Measurements from ENCODE around the gene DHCR7. TPM values are rescaled to one million over a fixed set of nuclear protein-coding genes. Genes with fewer than 3 reads are reported as not detected.

Gene DHCR7
- total RNA-seq, 1 experiment from 2014 or later = 371 TPM

GRCh38 chr11:71387784-71388636 lies 60.2 kb downstream of the DHCR7 start:
- Histone ChIP-seq H3K9me3 (peaks cover 7% of the 10 kb centered on the region), H3K4me3 (ENCODE audit: low read depth, low read length) (no peak overlapping the region), H3K4me1 (peaks cover 5% of the 10 kb centered on the region; the same call in 1 of the 2 replicates), H3K27me3 (replicated peaks; ENCODE audit: control insufficient read depth, insufficient read depth, low read length) (peaks cover 6% of the 10 kb centered on the region; the same call in 1 of the 2 replicates), H3K36me3 (ENCODE audit: control insufficient read depth, insufficient read depth, low read length) (no peaks in the 10 kb centered on the region)
- BruUV-seq (replicated peaks) = no TSS peak
- DNase-seq = no peak
- TF ChIP-seq CTCF (IDR thresholded peaks at IDR 0.05; ENCODE audit: insufficient read depth in 1 of 2, low read depth in 1 of 2, low read length in 1 of 2, severe bottlenecking in 1 of 2, unreplicated experiment in 1 of 2) = no peak
- Mint-ChIP-seq H3K27ac (ENCODE audit: unreplicated experiment) (no peak overlapping the region), H3K4me1 (ENCODE audit: low read depth, unreplicated experiment) (peaks cover 11% of the 10 kb centered on the region), H3K27me3 (ENCODE audit: insufficient read depth, unreplicated experiment) (peaks cover 49% of the 10 kb centered on the region), H3K36me3 (ENCODE audit: insufficient read depth, unreplicated experiment) (peaks cover 10% of the 10 kb centered on the region), H3K4me3 (ENCODE audit: unreplicated experiment) (no peak overlapping the region), H3K9me3 (ENCODE audit: unreplicated experiment) (peaks cover 31% of the 10 kb centered on the region)
- ChIA-PET POLR2A (no interaction called here), CTCF (no interaction called here)
- intact Hi-C loops (cut with micrococcal nuclease; ENCODE audit: unreplicated experiment) = no loop called here

GRCh38 chr11:71387200-71387599 lies 61.0 kb downstream of the DHCR7 start:
- H3K27me3 ChIP-seq (replicated peaks; ENCODE audit: control insufficient read depth, insufficient read depth, low read length) = peaks cover 5% of the 10 kb centered on the region; the same call in 1 of the 2 replicates
- POLR2A ChIA-PET = no interaction called here
- intact Hi-C loops (cut with micrococcal nuclease; ENCODE audit: unreplicated experiment) = no loop called here
- Mint-ChIP-seq H3K36me3 (ENCODE audit: insufficient read depth, unreplicated experiment) (peaks cover 10% of the 10 kb centered on the region), H3K4me1 (ENCODE audit: low read depth, unreplicated experiment) (peaks cover 11% of the 10 kb centered on the region), H3K4me3 (ENCODE audit: unreplicated experiment) (no peak overlapping the region), H3K9me3 (ENCODE audit: unreplicated experiment) (peaks cover 31% of the 10 kb centered on the region), H3K27ac (ENCODE audit: unreplicated experiment) (no peak overlapping the region), H3K27me3 (ENCODE audit: insufficient read depth, unreplicated experiment) (peaks cover 46% of the 10 kb centered on the region)
- peaks cover 5% of the 10 kb centered on the region; the same call in 1 of the 2 replicates for H3K4me1 ChIP-seq
- H3K9me3 ChIP-seq = peaks cover 7% of the 10 kb centered on the region
- H3K4me3 ChIP-seq (ENCODE audit: low read depth, low read length) = no peak overlapping the region
- CTCF ChIA-PET = no interaction called here
- DNase-seq = no peak
- TF ChIP-seq CTCF (IDR thresholded peaks at IDR 0.05; ENCODE audit: insufficient read depth in 1 of 2, low read depth in 1 of 2, low read length in 1 of 2, severe bottlenecking in 1 of 2, unreplicated experiment in 1 of 2) = no peak
- BruUV-seq (replicated peaks) = no TSS peak
- no peaks in the 10 kb centered on the region for H3K36me3 ChIP-seq (ENCODE audit: control insufficient read depth, insufficient read depth, low read length)

- H3K27me3 Mint-ChIP-seq (ENCODE audit: insufficient read depth, unreplicated experiment) = peaks cover 39% of the 10 kb centered on the region
- intact Hi-C loops (cut with micrococcal nuclease; ENCODE audit: unreplicated experiment) = no loop called here
- no TSS peak for BruUV-seq (replicated peaks)
- H3K4me1 ChIP-seq = peaks cover 5% of the 10 kb centered on the region; the same call in 1 of the 2 replicates
- H3K36me3 ChIP-seq (ENCODE audit: control insufficient read depth, insufficient read depth, low read length) = no peaks in the 10 kb centered on the region
- peaks cover 10% of the 10 kb centered on the region for H3K36me3 Mint-ChIP-seq (ENCODE audit: insufficient read depth, unreplicated experiment)
- peaks cover 3% of the 10 kb centered on the region; the same call in 1 of the 2 replicates for H3K27me3 ChIP-seq (replicated peaks; ENCODE audit: control insufficient read depth, insufficient read depth, low read length)
- peaks cover 31% of the 10 kb centered on the region for H3K9me3 Mint-ChIP-seq (ENCODE audit: unreplicated experiment)
- ChIA-PET POLR2A (no interaction called here), CTCF (no interaction called here)
- no peak for TF ChIP-seq CTCF (IDR thresholded peaks at IDR 0.05; ENCODE audit: insufficient read depth in 1 of 2, low read depth in 1 of 2, low read length in 1 of 2, severe bottlenecking in 1 of 2, unreplicated experiment in 1 of 2)
- DNase-seq = no peak
- H3K4me3 ChIP-seq (ENCODE audit: low read depth, low read length) = no peak overlapping the region
- H3K9me3 ChIP-seq = peaks cover 7% of the 10 kb centered on the region
- H3K4me1 Mint-ChIP-seq (ENCODE audit: low read depth, unreplicated experiment) = peaks cover 11% of the 10 kb centered on the region
- no peak overlapping the region for H3K27ac Mint-ChIP-seq (ENCODE audit: unreplicated experiment)
- H3K4me3 Mint-ChIP-seq (ENCODE audit: unreplicated experiment) = no peak overlapping the region
These were observed 62.0 kb downstream of the DHCR7 start for GRCh38 chr11:71386202-71386601.
